Endodermal cell (in vitro differentiated cells): ENCODE data around the gene TMEM158. TPM values are rescaled to one million over a fixed set of nuclear protein-coding genes. Genes with fewer than 3 reads are reported as not detected.

ENCODE experiments used
- DNase-seq: peaks from one replicate; pipeline ENCODE4 v3.0.0-alpha.2; 2017
- H3K27ac ChIP-seq: 2 replicates; pipeline ENCODE4 v1.5.1; 2013; ENCODE audit warnings: mild to moderate bottlenecking, low read depth, low read length, moderate library complexity
- H3K27me3 ChIP-seq: 2 replicates; pipeline ENCODE4 v1.6.1; 2013; ENCODE audit warnings: mild to moderate bottlenecking, low read length, moderate library complexity; ENCODE audit not compliant: insufficient read depth, control insufficient read depth, poor library complexity, severe bottlenecking
- H3K36me3 ChIP-seq: 2 replicates; pipeline ENCODE4 v1.7.0; 2013; ENCODE audit warnings: mild to moderate bottlenecking, low read length, moderate library complexity; ENCODE audit not compliant: control insufficient read depth, insufficient read depth
- H3K4me1 ChIP-seq: one replicate; pipeline ENCODE4 v1.7.0; 2013; ENCODE audit warnings: low read length; ENCODE audit not compliant: control insufficient read depth, insufficient read depth
- H3K4me3 ChIP-seq: 2 replicates; pipeline ENCODE4 v1.5.1; 2013; ENCODE audit warnings: mild to moderate bottlenecking, low read length, moderate library complexity
- H3K9ac ChIP-seq: 2 replicates; pipeline ENCODE4 v1.6.1; 2013; ENCODE audit warnings: mild to moderate bottlenecking, low read length, moderate library complexity; ENCODE audit not compliant: poor library complexity, severe bottlenecking; ENCODE audit errors: extremely low read depth
- H3K9me3 ChIP-seq: 2 replicates; pipeline ENCODE4 v1.6.1; 2013; ENCODE audit warnings: mild to moderate bottlenecking, low read length, moderate library complexity; ENCODE audit not compliant: control insufficient read depth
- H3K27ac Mint-ChIP-seq: 2 replicates; pipeline ENCODE4 v1.8.0; 2020; ENCODE audit warnings: mixed read lengths
- H3K27me3 Mint-ChIP-seq: 2 replicates; pipeline ENCODE4 v1.8.0; 2021; ENCODE audit warnings: mild to moderate bottlenecking, mixed read lengths; ENCODE audit not compliant: insufficient read depth
- H3K36me3 Mint-ChIP-seq: 2 replicates; pipeline ENCODE4 v1.8.0; 2020; ENCODE audit warnings: low read depth, mixed read lengths
- H3K4me1 Mint-ChIP-seq: 2 replicates; pipeline ENCODE4 v1.8.0; 2020; ENCODE audit warnings: mixed read lengths
- H3K4me3 Mint-ChIP-seq: 2 replicates; pipeline ENCODE4 v1.8.0; 2020; ENCODE audit warnings: mild to moderate bottlenecking, moderate library complexity, mixed read lengths
- H3K9me3 Mint-ChIP-seq: 2 replicates; pipeline ENCODE4 v1.8.0; 2020; ENCODE audit warnings: mild to moderate bottlenecking, mixed read lengths
- CTCF ChIP-seq: fragments of 200-600 bp; sonication (generic); conservative IDR thresholded peaks from 2 replicates; pipeline ENCODE4 v1.5.0; 2021; ENCODE audit warnings: antibody characterized with exemption, mild to moderate bottlenecking
- WGBS, 2 experiments: methylation state at CpG; one replicate each; pipeline versions ENCODE4 v1.1.5 to v1.1.7; 2013; ENCODE audit warnings: missing lambda C conversion rate in 2 of 2, mixed read lengths in 1 of 2; ENCODE audit not compliant: insufficient coverage in 1 of 2, insufficient read length in 1 of 2; 5-methylcytosine and 5-hydroxymethylcytosine counted together
- total RNA-seq, 2 donors: library from RNA; stranded (reverse); fragmentation: NEBNext Ultra II Directional in 1 of 2; extraction: Animal tissue kit (Norgen Biotek cat#: 25700) in 1 of 2; gene quantifications; 2 replicates in 1 of 2; 3 replicates in 1 of 2; pipeline ENCODE4 v1.2.1, GENCODE V29; 2021

TMEM158 gene
- total RNA-seq, 2 donors from 2014 or later, result 0.31 to 5.5 TPM

- Histone ChIP-seq H3K9ac (no peak overlapping the region), H3K9me3 (no peaks in the 10 kb centered on the region), H3K27me3 (no peaks in the 10 kb centered on the region), H3K27ac (no peak overlapping the region), H3K36me3 (no peaks in the 10 kb centered on the region), H3K4me1 (no peaks in the 10 kb centered on the region), H3K4me3 (no peak overlapping the region)
- no peak overlapping the region for H3K27ac Mint-ChIP-seq
- no peak overlapping the region for H3K4me3 Mint-ChIP-seq
- DNase-seq, result no peak
- peaks cover 6% of the 10 kb centered on the region for H3K4me1 Mint-ChIP-seq
- WGBS, 2 experiments, result 86% methylated on average over 4 of the region's 4 CpGs; no CpG with 5 or more reads in 1 of the 2 experiments
- no peak for TF ChIP-seq CTCF
- H3K9me3 Mint-ChIP-seq, result no peaks in the 10 kb centered on the region
- peaks cover 36% of the 10 kb centered on the region for H3K27me3 Mint-ChIP-seq
- H3K36me3 Mint-ChIP-seq, result no peaks in the 10 kb centered on the region
Observed at GRCh38 chr3:45215466-45215865, 10.6 kb downstream of the TMEM158 start.

- Histone ChIP-seq H3K27ac (no peak overlapping the region), H3K9ac (no peak overlapping the region), H3K4me3 (no peak overlapping the region), H3K9me3 (no peaks in the 10 kb centered on the region), H3K27me3 (no peaks in the 10 kb centered on the region), H3K4me1 (no peaks in the 10 kb centered on the region), H3K36me3 (no peaks in the 10 kb centered on the region)
- H3K4me3 Mint-ChIP-seq, result no peak overlapping the region
- peaks cover 2% of the 10 kb centered on the region for H3K4me1 Mint-ChIP-seq
- H3K27me3 Mint-ChIP-seq, result peaks cover 35% of the 10 kb centered on the region
- H3K9me3 Mint-ChIP-seq, result no peaks in the 10 kb centered on the region
- DNase-seq, result peak; percentile 65
- 76 to 78% methylated on average over 9 to 10 of the region's 10 CpGs for WGBS, 2 experiments
- TF ChIP-seq CTCF, result no peak
- no peaks in the 10 kb centered on the region for H3K36me3 Mint-ChIP-seq
- no peak overlapping the region for H3K27ac Mint-ChIP-seq
Observed at GRCh38 chr3:45214061-45214680, 11.9 kb downstream of the TMEM158 start.

- H3K27me3 Mint-ChIP-seq, result peaks cover 28% of the 10 kb centered on the region
- no peaks in the 10 kb centered on the region for H3K27me3 ChIP-seq
- H3K4me1 Mint-ChIP-seq, result peaks cover 2% of the 10 kb centered on the region
- no peaks in the 10 kb centered on the region for H3K9me3 ChIP-seq
- TF ChIP-seq CTCF, result peak; percentile 45
- no peak overlapping the region for H3K9ac ChIP-seq
- no peak overlapping the region for H3K27ac Mint-ChIP-seq
- no peaks in the 10 kb centered on the region for H3K4me1 ChIP-seq
- no peak overlapping the region for H3K4me3 Mint-ChIP-seq
- 88 to 97% methylated on average over 5 to 10 of the region's 10 CpGs for WGBS, 2 experiments
- no peaks in the 10 kb centered on the region for H3K36me3 Mint-ChIP-seq
- no peak overlapping the region for H3K4me3 ChIP-seq
- H3K27ac ChIP-seq, result no peak overlapping the region
- H3K36me3 ChIP-seq, result no peaks in the 10 kb centered on the region
- H3K9me3 Mint-ChIP-seq, result no peaks in the 10 kb centered on the region
- DNase-seq, result peak; percentile 52
Observed at GRCh38 chr3:45212095-45212468, 14.0 kb downstream of the TMEM158 start.
